ENCODE results near the gene DDR2.

DDR2 gene

GRCh38 chr1:162678439-162678838 lies 46.2 kb downstream of the DDR2 start:
- H3K27ac ChIP-seq: peak overlapping the region in 1 of 2 donors; percentile 24
- DNase-seq (ENCODE audit: low spot score): no peak
- no peak overlapping the region for H3K4me3 ChIP-seq
- TF ChIP-seq CTCF (IDR thresholded peaks at IDR 0.05): no peak

- DNase-seq (ENCODE audit: low spot score): no peak
- no peak overlapping the region for H3K27ac ChIP-seq
- no peak overlapping the region for H3K4me3 ChIP-seq
- no peak for TF ChIP-seq CTCF (IDR thresholded peaks at IDR 0.05)
Observed at GRCh38 chr1:162679298-162679697, 47.0 kb downstream of the DDR2 start.

- DNase-seq (ENCODE audit: low spot score): no peak
- Histone ChIP-seq H3K27ac (peak overlapping the region; percentile 32 to 66), H3K4me3 (no peak overlapping the region)
- no peak for TF ChIP-seq CTCF (IDR thresholded peaks at IDR 0.05)
Observed at GRCh38 chr1:162680419-162681121, 48.3 kb downstream of the DDR2 start.

DNA sequence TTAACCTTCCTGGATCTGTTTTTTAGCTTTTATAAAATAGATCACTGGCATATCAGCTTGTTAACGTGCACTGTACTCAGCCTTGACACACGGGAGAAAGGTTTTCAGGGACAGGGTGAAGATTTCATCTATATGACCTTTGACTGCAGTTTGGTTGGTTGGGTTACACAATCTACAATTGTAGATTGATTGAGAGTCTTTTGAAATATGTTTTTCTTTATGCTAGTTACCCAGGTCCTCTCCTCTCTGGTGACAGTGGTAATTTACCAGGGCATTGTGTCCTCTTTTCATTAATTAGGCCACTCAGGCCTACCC lies 48.8 kb downstream of the DDR2 start:
- DNase-seq (ENCODE audit: low spot score): no peak
- H3K27ac ChIP-seq: peak overlapping the region; percentile 32 to 66
- H3K4me3 ChIP-seq: no peak overlapping the region
- no peak for TF ChIP-seq CTCF (IDR thresholded peaks at IDR 0.05)

DNA sequence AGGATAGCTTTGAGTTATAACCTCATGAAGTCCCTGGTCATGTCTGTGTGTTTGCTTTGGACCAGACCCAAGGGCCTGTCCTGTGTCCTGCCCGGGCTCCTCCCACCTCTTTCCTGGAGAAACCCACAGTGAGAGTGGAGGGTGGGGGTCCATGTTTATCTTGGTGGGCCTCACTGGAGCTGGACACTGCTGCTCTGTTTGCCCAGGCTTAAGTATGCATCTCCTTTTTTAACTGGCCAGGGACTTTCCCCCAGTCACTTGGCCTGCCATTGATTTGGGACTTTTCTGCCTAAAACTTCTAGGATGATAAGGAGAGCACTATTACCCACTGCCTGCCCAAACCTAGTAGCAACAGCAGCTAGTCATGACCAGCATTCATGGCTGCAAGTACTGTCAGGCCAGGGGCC lies 49.8 kb downstream of the DDR2 start:
- Histone ChIP-seq H3K4me3 (no peak overlapping the region), H3K27ac (peak overlapping the region; percentile 32 to 66)
- no peak for DNase-seq (ENCODE audit: low spot score)
- TF ChIP-seq CTCF (IDR thresholded peaks at IDR 0.05): no peak

- no peak for TF ChIP-seq CTCF (IDR thresholded peaks at IDR 0.05)
- H3K27ac ChIP-seq: no peak overlapping the region
Observed at GRCh38 chr1:162687870-162688269, 55.6 kb downstream of the DDR2 start.

GRCh38 chr1:162688521-162688920 lies 56.3 kb downstream of the DDR2 start:
- H3K27ac ChIP-seq: no peak overlapping the region

More at GRCh38 chr1:162687870-162688269, 55.6 kb downstream of the DDR2 start:
- no peak overlapping the region for H3K4me3 ChIP-seq
- no peak for DNase-seq (ENCODE audit: low spot score)

More at GRCh38 chr1:162688521-162688920, 56.3 kb downstream of the DDR2 start:
- TF ChIP-seq CTCF (IDR thresholded peaks at IDR 0.05): no peak
- no peak overlapping the region for H3K4me3 ChIP-seq
- no peak for DNase-seq (ENCODE audit: low spot score)

Data from coronary artery (tissue), 2 donors.